GM12801 (cell line): ENCODE results near the gene SF3A1.

Source experiments
- TF ChIP-seq, protein P1 (sequence below): IDR thresholded peaks from one replicate; pipeline ENCODE4 v1.5.1; 2011; ENCODE audit warnings: control low read depth; ENCODE audit not compliant: insufficient read length; ENCODE audit errors: extremely low read depth

The SF3A1 gene

DNA sequence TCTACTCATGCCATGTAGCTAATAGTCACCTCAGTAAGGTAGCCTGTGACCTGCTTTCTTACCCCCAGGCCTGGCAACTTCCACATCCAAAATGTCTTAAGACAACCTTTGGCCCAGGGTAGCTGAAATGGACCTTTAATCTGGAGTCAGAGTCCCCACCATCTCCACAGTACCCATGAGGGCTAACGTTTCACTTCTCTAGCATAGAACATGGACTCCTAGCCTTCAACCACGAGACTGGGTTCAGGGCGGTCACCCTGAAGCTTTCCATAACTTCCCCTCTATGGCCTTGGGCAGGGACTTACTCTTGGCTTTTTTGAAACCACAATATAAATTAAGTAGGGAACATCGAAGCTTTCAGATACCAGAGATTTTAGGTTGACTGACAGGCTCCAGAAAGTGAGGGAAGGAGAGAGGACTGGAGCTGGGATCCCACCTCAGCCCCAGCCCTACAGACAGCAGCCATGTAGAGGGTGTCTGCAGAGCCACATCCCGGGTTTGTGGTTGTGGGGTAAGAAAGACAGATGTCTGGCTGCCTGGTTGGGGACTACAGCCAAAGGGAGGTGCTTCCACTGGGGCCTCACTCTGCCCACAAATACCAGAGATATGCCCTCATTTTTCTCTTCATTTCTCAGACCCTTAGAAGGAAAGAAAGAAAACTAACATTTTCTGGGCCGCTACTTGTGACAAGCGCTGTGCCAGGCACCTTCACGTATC is 32.5 kb downstream of the SF3A1 start:
- TF ChIP-seq, protein P1, sequence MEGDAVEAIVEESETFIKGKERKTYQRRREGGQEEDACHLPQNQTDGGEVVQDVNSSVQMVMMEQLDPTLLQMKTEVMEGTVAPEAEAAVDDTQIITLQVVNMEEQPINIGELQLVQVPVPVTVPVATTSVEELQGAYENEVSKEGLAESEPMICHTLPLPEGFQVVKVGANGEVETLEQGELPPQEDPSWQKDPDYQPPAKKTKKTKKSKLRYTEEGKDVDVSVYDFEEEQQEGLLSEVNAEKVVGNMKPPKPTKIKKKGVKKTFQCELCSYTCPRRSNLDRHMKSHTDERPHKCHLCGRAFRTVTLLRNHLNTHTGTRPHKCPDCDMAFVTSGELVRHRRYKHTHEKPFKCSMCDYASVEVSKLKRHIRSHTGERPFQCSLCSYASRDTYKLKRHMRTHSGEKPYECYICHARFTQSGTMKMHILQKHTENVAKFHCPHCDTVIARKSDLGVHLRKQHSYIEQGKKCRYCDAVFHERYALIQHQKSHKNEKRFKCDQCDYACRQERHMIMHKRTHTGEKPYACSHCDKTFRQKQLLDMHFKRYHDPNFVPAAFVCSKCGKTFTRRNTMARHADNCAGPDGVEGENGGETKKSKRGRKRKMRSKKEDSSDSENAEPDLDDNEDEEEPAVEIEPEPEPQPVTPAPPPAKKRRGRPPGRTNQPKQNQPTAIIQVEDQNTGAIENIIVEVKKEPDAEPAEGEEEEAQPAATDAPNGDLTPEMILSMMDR: no peak

DNA sequence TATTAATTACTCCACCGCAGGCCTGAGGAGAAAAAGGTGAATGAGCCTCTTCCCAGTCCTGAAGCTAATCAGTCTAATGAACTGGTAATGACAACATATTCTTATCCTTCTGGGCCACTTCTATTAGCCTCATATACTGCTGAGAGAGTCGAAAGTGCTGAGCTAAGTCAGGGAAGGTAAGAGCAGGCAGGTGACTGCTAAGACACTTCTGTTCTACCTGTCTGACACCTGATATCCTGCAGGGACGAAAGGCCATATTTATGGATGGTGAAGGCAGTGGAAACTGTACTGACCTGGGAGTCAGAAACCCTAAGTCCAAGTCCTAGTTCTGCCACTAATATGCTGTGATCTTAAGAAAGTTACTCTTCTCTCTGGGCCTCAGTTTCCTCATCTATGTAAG is 33.4 kb downstream of the SF3A1 start:
- TF ChIP-seq, protein P1: no peak

DNA sequence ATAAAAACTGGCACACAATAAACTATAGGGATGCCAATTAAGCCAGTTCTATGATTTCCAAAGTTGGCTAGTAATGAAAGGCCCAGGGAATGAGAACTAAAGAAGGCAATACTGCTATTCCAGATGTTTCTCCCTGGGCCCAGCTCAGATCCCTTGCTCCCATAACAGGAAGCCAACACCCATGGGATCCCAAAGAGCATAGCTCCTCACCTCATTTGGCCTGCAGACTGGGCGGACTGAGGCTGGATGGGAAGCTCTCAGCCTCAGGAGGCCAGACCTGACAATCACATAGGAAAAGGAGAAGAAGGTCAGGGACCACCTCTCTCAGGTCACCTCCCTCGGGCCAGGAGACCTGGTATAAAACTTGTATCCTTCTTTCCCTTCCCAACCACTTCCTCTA is 35.2 kb downstream of the SF3A1 start:
- TF ChIP-seq, protein P1: no peak

DNA sequence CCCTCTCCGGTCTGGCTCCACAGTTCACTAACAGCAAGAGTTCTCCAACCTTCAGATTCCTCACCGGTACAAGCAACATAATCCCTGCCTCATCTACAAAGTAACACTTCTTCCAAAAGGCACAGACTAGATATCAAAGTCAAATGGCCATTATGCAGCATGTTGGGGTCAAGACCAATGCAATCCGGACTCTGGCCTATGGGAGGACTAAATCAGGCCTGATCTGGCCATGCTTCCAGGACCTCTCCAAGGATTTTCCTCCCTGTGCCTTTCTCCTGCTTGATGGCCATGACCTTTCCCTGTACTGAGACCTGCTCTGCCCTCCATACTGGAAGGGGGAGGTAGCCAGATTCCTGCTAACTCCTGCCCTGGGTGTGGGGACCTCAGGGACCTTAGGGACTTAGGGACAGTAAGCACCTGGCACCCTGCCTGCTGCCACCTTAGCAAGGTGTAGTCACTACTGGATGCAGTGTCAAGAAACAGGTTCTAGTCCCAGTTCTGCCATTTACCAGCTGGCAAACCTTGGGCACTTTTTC is 36.6 kb downstream of the SF3A1 start:
- TF ChIP-seq, protein P1: no peak

DNA sequence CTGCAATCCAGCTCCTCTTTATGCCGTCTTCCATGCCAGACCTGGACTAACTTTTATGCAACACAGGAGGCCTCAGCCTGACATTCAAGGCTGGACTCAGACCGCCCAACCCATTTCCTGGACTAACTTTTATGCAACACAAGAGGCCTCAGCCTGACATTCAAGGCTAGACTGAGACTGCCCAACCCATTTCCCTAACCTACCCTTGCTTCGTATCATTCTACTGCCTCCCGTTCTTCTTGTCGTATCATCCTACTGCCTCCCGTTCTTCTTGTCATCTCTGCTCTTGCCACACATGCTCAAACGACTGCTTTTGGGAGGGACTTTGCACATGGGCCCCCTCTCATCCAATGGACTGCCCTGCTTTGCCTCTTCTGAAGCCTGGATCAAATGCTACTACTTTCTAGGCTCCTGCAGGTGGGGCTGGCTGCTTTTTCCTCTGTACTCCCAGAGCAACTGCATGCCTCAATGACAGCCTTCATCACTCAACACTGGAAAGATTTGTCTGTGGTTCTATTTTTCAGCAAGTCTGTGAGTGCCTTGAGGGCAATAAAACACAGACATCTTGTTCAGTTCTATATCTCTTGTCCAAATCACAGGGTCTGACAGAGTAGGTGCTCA is 37.8 kb downstream of the SF3A1 start:
- TF ChIP-seq, protein P1: no peak

DNA sequence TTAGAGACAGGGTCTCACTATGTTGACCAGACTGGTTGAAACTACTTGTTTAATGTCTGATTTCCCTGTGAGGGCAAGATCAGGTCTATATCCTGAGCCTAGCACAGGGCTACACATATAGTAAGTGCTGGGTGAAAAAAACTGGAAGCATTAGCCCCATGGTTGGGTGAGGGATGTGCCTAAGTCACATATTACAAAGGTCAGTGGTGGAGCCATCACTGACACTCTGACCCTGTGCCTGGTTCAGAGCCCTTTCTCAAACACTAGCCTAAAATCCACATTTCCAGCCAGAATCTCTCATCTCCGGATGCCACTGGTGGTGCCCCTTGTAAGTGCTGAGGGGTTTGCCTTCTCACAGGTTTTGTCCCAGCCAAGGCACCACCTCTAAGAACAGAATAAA is 38.9 kb downstream of the SF3A1 start:
- TF ChIP-seq, protein P1: no peak

DNA sequence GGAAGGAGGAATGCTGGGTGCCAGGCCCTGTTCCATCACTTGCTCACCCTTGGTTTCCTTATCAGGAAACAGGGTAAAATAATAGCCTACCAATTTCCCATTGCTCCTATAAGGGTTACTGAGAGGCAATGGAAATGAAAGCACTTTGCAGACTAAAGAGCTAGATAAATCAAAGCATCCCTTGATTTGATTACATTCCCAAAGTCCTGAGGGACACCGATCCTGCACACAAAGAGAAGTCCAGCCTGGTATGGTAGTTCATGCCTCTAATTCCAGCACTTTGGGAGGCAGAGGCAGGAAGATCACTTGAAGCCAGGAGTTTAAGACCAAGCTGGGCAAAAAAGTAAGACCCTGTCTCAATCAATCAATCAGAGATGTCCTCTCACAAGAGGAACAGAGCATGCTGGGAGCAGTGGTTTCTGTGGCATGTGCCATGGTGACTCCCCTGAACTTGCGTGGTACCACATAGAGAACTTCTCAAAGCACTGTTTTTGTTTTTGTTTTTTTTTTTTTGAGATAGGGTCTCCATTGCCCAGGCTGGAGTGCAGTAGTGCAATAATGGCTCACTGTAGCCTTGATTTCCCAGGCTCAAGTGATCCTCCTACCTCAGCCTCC is 40.6 kb downstream of the SF3A1 start:
- TF ChIP-seq, protein P1: no peak
